GM21423 (cell line): ENCODE data around the gene NEXN.

Source experiments
- ATAC-seq: cut with Tn5 transposase; IDR thresholded peaks from one replicate; pipeline ENCODE4 v1.9.1; 2021; ENCODE audit warnings: mild to moderate bottlenecking, moderate library complexity; ENCODE audit not compliant: unreplicated experiment

The NEXN gene

GRCh38 chr1:77888081-77888780 lies at the start of gene NEXN:
NEXN (plus strand) TSS chr1:77888624; CDS start chr1:77916107, 27,483 bp downstream.
- ATAC-seq: peak; percentile 34

GRCh38 chr1:77841574-77841973 lies 46.9 kb upstream of the NEXN start:
- no peak for ATAC-seq

GRCh38 chr1:77845951-77846350 lies 42.5 kb upstream of the NEXN start:
- no peak for ATAC-seq

DNA sequence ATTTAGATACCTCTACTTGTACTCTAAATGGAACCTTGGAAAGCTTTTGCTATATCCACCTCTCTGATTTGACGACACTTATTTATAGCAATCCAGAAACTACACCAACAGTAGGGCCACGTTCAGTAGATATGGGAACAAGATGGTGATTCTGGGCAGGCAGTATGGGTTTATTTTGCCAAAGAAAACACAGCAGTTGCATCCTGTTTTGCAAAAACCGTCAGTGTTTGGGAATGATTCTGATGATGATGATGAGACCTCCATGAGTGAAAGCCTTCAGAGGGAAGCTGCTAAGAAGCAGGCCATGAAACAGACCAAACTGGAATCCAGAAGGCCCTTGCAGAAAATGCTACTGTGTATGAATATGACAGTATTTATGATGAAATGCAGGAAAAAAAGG lies 41.5 kb upstream of the NEXN start:
- no peak for ATAC-seq

DNA sequence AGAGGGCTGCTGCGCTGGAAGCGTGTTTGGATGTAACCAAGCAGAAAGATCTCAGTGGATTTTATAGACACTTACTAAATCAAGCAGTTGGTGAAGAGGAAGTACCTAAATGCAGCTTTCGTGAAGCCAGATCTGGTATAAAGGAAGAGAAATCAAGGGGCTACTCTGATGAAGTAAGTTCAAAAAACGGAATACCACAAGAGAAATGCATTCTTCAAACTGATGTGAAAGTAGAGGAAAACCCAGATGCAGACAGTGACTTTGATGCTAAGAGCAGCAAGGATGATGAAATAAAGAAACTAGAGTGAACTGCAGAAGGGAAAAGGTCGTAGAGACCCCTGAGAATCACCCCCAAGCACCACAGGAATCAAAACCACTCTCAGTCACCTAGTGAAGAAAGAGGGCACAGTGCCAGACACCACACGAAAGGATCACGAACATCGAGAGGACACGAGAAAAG lies 40.8 kb upstream of the NEXN start:
- no peak for ATAC-seq

GRCh38 chr1:77850082-77850481 lies 38.3 kb upstream of the NEXN start:
- no peak for ATAC-seq

GRCh38 chr1:77857552-77857951 lies 30.9 kb upstream of the NEXN start:
- ATAC-seq: no peak

- no peak for ATAC-seq
These were observed 29.7 kb upstream of the NEXN start for GRCh38 chr1:77858725-77859124.

GRCh38 chr1:77859248-77859647 lies 29.2 kb upstream of the NEXN start:
- ATAC-seq: no peak

GRCh38 chr1:77866296-77866695 lies 22.1 kb upstream of the NEXN start:
- no peak for ATAC-seq

- no peak for ATAC-seq
These were observed 15.8 kb upstream of the NEXN start for GRCh38 chr1:77872645-77873044.

- ATAC-seq: no peak
These were observed 15.0 kb upstream of the NEXN start for GRCh38 chr1:77873461-77873860.

DNA sequence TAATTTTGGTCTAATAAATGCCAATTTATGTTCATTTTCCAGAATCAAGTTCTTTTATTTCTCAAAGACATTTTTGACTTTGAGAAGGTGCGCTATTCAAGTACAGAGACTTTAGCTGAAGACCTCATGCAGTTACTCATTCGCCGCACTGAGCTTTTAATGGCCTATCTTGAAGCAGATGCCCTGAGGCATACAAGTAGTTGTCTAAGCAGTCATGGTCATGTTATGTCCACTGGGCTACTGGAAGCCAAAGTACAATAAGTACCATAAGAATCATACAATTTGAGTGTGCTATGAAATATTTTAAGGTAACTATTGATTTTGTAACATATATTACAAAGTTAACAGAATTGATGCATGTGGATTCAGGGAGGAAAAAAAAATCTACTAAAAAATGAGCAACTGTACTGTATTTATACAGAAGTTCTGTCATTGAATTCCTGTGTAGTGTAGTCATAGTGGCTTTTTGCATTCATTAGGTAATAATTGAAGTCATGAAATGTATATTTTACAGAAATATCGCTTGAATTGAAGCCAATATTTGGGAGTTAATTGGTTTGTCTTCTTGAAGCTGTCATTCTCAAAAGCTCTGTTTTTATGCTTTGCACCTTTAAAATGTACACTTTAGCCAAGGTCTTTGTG lies 13.5 kb upstream of the NEXN start:
- ATAC-seq: no peak

GRCh38 chr1:77876884-77877283 lies 11.5 kb upstream of the NEXN start:
- no peak for ATAC-seq

DNA sequence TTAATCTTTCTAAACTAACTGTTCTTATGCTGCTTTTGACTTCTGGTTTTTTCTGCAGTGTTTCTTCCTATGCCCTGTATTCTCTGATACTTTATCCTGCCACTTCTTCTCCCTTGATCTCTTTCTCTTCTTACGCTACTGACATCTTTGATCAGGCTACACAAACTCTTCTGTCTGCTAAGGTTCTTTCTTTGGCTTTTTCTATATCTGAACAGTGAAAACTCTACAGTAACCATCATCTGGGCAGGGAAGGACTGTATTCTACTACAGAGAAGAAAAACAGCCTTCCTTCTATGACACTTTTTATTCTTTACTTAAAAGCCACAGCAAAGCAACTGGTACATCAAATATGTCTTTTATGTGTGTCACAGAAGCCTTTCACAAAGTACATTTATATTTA lies 7.4 kb upstream of the NEXN start:
- ATAC-seq: no peak

GRCh38 chr1:77882411-77882810 lies 6.0 kb upstream of the NEXN start:
- ATAC-seq: no peak

- peak; percentile 59 for ATAC-seq
These were observed 588 bp downstream of the NEXN start for GRCh38 chr1:77888781-77889642.

DNA sequence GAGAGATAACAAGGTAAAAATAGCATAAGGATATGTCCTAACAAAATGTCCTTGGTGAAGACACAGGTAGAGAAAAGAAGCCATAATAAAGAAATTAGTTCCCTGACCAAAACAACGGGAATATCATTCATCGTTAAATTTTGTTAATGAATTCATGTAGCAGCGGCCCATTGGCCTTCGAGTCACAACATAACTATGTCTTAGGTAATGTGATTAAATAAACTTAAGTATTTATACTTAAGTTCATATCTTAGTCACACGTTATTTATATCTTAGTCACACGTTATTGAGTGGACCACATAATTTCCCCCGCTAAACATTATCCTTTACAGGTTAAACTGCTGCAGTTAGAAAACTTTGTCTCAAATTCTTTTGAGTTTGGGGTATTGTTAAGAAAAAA lies 1.2 kb downstream of the NEXN start:
- no peak for ATAC-seq

- no peak for ATAC-seq
These were observed 2.8 kb downstream of the NEXN start for GRCh38 chr1:77891200-77891599.

GRCh38 chr1:77899647-77900320 lies 11.4 kb downstream of the NEXN start:
- no peak for ATAC-seq

- no peak for ATAC-seq
These were observed 12.4 kb downstream of the NEXN start for GRCh38 chr1:77900687-77901293.
